DMS79 treated with DMSO at 0.1 percent for 48 hours (cell line): ENCODE results near the gene PNMA8A.

Source experiments
- DNase-seq: peaks from one replicate; lab custom pipeline; 2025; lab: John Stamatoyannopoulos, UW

Gene PNMA8A

DNA sequence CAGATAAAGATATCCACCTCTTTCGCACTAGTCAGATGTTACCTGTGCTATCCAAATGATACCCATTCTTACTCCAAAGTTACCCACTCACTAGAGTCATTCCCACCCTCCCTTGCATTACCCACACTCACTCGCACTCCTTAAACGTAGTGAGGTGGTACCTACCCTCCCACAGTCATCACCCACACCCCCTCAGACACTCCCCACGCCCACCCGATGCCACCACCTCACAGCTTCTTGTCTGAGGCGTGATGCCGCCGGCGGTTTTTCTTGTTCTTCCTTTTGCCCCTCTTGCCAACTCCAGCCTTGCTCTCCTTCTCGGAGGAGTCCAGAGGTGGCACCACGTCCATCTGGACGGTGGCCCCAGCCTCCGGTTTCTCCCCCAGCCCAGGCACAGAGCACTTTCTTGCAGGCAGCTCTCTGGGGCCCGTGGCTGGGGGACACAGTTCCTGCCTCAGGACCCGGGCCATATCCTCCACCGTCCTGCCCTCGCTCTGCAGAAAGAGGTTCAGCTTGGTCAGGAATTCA is 43.8 kb downstream of the PNMA8A start:
- no peak for DNase-seq

DNA sequence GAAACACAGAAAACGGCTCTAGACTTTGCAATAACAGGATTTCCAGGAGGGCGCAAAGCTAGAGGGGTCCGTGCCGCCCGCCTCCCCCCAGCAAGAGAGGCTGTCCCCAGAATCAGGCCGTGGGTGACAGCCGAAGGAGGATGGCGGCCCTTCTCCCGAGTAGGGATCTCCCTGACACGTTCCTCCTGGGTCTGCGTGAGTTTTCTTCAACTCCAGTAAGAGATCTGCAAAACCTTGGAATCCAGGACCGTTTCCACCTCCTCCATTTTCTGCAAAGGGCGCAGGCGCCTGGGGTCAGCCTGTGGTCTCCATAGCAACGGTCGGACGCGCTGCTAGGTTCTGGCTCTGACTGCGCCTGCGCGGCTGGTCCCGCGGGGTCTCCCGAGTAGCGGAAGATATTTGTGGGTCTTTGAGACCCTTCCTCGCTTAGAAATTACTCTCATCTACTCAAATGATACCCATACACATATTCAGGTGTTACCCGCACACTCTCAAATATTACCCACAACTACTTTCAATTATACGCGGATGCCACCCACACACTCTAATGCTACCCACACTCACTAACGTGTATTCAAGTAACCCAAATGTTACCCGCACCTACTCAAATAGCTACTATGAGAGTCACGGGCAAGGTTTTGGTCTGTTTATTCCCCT is 44.7 kb downstream of the PNMA8A start:
- peak; percentile 91 for DNase-seq

DNA sequence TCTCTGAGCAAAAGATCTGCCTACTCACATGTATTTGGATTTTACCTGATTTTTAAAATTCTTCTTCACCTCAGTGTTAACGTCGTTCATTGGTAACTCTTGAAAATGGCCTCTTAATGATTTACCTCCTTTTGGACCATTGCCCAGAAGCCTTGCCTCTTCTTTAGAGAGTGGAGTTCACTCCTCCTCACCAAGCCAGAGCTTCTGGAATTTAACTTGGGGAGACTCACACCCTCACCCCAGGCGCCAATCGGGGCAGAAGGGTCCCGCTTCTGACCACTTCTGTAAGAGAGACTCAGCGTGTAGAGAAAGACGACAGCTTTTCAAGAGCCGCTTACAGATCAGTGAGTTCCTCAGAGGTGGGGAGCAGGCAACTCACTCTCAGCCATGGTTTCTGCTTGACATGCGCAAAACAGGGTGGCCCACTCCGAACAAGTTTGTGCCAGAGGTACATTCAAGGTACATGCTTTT is 45.3 kb downstream of the PNMA8A start:
- peak; percentile 69 for DNase-seq

DNA sequence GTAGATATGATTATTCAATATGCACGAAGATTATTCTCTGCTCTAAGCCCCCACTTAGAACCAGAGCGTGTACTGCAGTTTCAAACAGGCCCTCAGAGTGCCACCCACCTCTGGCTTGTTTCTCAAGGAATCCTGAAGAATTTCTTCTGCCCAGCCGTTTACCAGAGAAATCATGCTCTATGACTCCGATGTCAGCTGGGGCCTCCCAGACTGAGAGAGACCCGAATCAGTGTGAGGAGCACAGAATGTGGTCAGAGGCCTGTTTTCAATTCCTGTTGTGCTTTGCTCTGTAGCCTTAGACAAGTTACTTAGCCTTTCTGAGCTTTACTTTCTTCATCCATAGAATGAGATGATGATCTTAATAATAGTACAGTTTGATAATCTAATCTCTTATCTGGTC is 48.2 kb downstream of the PNMA8A start:
- DNase-seq: no peak

DNA sequence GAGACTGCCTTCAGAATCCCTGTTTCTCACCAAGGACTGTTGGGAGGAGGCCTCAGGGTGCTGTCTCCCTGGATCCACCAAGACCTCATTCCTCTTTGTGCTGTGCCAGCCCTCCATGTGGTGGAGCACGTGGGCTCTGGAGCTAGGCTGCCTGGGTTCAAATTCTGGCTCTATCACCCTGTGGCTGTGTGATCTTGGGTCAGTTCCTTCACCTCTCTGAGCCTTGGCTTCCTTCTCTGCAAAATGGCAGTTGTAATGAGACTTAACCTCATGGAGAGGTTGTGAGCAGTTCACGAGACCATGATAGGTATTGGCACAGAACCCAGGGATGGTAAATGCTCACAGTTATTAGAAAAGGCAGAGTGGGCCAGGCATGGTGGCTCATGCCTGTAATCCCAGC is 49.0 kb downstream of the PNMA8A start:
- no peak for DNase-seq

DNA sequence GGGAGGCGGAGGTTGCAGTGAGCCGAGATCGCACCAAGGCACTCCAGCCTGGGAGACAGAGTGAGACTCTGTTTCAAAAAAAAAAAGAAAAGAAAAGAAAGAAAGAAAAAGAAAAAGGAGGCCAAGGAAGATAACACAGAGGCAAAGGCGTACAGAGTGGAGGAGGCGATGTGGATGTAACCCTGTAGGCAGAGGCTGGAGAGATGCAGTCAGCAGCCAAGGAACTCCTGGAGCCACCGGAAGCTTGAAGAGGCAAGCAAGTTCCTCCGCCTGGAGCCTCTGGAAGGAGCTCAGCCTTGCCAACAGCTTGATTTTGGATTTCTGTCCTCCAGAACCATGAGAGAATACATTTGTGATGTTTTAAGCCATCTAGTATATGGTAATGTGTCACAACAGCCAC is 51.3 kb downstream of the PNMA8A start:
- DNase-seq: no peak
